Smooth muscle cell (in vitro differentiated cells): ENCODE data around the gene CHCHD6. TPM values are rescaled to one million over a fixed set of nuclear protein-coding genes. Genes with fewer than 3 reads are reported as not detected.

ENCODE experiments used
- DNase-seq: peaks from one replicate; lab custom pipeline; 2025; ENCODE audit not compliant: unreplicated experiment; lab: John Stamatoyannopoulos, UW
- H2AFZ ChIP-seq: fragments of 200-600 bp; sonication (generic); 2 replicates; pipeline ENCODE4 v1.6.0; 2016; ENCODE audit warnings: antibody characterized with exemption, low read depth, mild to moderate bottlenecking
- H3F3A ChIP-seq: fragments of 200-600 bp; sonication (generic); 2 replicates; pipeline ENCODE4 v1.6.0; 2017; ENCODE audit warnings: antibody characterized with exemption, low read depth
- H3K27ac ChIP-seq: fragments of 200-600 bp; sonication (generic); 2 replicates; pipeline ENCODE4 v1.5.1; 2016; ENCODE audit warnings: low read depth, mild to moderate bottlenecking
- H3K27me3 ChIP-seq: fragments of 200-600 bp; sonication (generic); 2 replicates; pipeline ENCODE4 v1.6.1; 2016; ENCODE audit warnings: low read depth, mild to moderate bottlenecking
- H3K36me3 ChIP-seq: fragments of 200-600 bp; sonication (generic); 2 replicates; pipeline ENCODE4 v1.5.1; 2016; ENCODE audit warnings: low read depth
- H3K4me1 ChIP-seq: fragments of 200-600 bp; sonication (generic); 2 replicates; pipeline ENCODE4 v1.5.1; 2016; ENCODE audit warnings: low read depth
- H3K4me2 ChIP-seq: fragments of 200-600 bp; sonication (generic); 2 replicates; pipeline ENCODE4 v1.6.0; 2016; ENCODE audit warnings: mild to moderate bottlenecking
- H3K4me3 ChIP-seq: fragments of 200-600 bp; sonication (generic); 2 replicates; pipeline ENCODE4 v1.5.1; 2016; ENCODE audit warnings: mild to moderate bottlenecking
- H3K79me2 ChIP-seq: fragments of 200-600 bp; sonication (generic); 2 replicates; pipeline ENCODE4 v1.6.0; 2016; ENCODE audit warnings: low read depth, mild to moderate bottlenecking
- H3K9ac ChIP-seq: fragments of 200-600 bp; sonication (generic); 2 replicates; pipeline ENCODE4 v1.6.0; 2016; ENCODE audit warnings: low read depth
- H3K9me3 ChIP-seq: fragments of 200-600 bp; sonication (generic); replicated peaks from 2 replicates; pipeline ENCODE4 v1.5.1; 2016; ENCODE audit warnings: low read depth
- H4K20me1 ChIP-seq: fragments of 200-600 bp; sonication (generic); 2 replicates; pipeline ENCODE4 v1.6.0; 2016; ENCODE audit warnings: low read depth
- WGBS: methylation state at CpG from one replicate; pipeline ENCODE4 v1.1.7; 2016; ENCODE audit warnings: low lambda C conversion rate; 5-methylcytosine and 5-hydroxymethylcytosine counted together
- polyA plus RNA-seq: library from polyadenylated mRNA; unstranded; fragments of >200 nt; fragmentation: Nextera tagmentation; extraction: Ambion mirVana; gene quantifications from 2 replicates; pipeline ENCODE4 v1.2.1, GENCODE V29; 2016
- total RNA-seq: library from RNA; depleted of rRNA; stranded (reverse); fragments of >200 nt; gene quantifications from 2 replicates; pipeline ENCODE4 v1.2.3, GENCODE V29; 2014
- TF ChIP-seq, protein P1 (sequence below): fragments of 200-600 bp; sonication (generic); IDR thresholded peaks from 2 replicates; pipeline ENCODE4 v1.5.1; 2017; ENCODE audit warnings: borderline replicate concordance, mild to moderate bottlenecking, antibody characterized with exemption; ENCODE audit not compliant: insufficient read depth, poor library complexity, severe bottlenecking

The CHCHD6 gene
- total and polyA plus RNA-seq, 2 experiments from 2014 or later: 6.7 to 27.2 TPM

DNA sequence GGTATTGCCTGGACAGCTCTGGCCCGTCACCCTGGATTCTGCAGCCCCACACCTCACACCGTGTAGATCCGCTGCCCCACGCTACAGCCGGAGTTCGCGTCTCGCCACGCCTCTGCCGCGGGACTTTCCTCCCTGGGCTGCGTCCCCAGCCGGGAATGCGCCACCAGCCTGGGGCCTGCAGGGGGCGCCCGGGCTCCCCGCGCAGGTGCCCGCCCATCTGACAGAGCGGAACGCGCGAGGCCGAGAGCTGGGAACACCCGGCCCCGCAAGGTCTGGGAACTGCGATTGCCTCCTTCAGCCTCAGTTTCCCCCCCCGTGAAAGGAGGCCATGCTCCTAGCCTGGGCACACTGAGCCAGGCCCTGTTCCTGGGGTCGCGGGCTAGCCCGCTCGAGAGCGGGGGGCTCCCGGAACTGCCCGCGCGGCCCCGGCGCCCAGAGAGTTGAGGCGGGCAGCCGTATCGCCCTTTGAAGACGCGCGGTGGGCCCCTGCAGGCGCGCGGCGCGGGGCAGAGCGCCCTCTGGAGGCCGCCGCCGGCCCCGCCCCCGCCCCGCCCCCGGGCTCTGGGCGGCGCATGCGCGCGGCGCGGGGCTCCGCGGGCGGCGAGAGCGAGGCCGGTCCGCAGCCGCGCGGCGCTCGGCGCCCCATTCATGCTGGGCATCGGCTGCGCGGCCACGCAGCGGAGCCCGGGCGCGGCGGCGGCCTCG is 278.6 kb downstream of the CHCHD6 start, which contains the start of gene PLXNA1:
PLXNA1 (plus strand) TSS at position 645 of the 705 bp plus-strand sequence. CDS start 5,479 bp downstream, outside the sequence.
- Histone ChIP-seq H3K27me3 (no peaks in the 10 kb centered on the region), H3K79me2 (peaks cover 40% of the 10 kb centered on the region), H2AFZ (peak within 1 kb of the TSS; percentile 85), H3K4me1 (peaks cover 17% of the 10 kb centered on the region), H3K27ac (peak within 1 kb of the TSS; percentile 15), H3K4me3 (peak within 1 kb of the TSS; percentile 88), H3K4me2 (peak within 1 kb of the TSS; percentile 96), H4K20me1 (peaks cover 40% of the 10 kb centered on the region), H3K9me3 (no peaks in the 10 kb centered on the region), H3F3A (no peaks in the 10 kb centered on the region), H3K9ac (peak within 1 kb of the TSS; percentile 68), H3K36me3 (no peaks in the 10 kb centered on the region)
- DNase-seq: peak; percentile 79
- 1% methylated on average over 48 of the region's 89 CpGs for WGBS
- TF ChIP-seq, protein P1, sequence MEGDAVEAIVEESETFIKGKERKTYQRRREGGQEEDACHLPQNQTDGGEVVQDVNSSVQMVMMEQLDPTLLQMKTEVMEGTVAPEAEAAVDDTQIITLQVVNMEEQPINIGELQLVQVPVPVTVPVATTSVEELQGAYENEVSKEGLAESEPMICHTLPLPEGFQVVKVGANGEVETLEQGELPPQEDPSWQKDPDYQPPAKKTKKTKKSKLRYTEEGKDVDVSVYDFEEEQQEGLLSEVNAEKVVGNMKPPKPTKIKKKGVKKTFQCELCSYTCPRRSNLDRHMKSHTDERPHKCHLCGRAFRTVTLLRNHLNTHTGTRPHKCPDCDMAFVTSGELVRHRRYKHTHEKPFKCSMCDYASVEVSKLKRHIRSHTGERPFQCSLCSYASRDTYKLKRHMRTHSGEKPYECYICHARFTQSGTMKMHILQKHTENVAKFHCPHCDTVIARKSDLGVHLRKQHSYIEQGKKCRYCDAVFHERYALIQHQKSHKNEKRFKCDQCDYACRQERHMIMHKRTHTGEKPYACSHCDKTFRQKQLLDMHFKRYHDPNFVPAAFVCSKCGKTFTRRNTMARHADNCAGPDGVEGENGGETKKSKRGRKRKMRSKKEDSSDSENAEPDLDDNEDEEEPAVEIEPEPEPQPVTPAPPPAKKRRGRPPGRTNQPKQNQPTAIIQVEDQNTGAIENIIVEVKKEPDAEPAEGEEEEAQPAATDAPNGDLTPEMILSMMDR: peak; percentile 90

DNA sequence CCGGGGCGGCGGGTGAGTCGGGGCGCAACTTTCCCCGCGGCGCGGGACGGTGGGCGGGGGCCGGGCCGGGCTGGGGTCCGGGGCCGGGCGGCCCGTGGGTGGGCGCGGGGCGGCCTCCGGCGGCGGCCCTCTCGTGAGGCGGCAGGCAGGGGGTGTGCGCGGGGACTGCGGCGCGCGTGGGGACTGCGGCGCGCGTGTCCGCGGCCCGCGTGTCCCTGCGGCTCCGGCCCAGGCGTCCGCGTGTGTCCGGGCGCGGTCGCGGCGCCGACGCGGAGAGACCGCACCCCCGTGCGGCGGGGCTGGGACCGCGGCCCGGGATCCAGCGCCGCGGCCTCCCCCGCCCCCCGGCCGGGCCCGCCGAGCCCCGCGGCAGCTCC is 279.2 kb downstream of the CHCHD6 start:
- peaks cover 17% of the 10 kb centered on the region for H3K4me1 ChIP-seq
- TF ChIP-seq, protein P1: no peak
- H3F3A ChIP-seq: no peaks in the 10 kb centered on the region
- no peak overlapping the region for H3K27ac ChIP-seq
- H3K79me2 ChIP-seq: peaks cover 46% of the 10 kb centered on the region
- no peaks in the 10 kb centered on the region for H3K9me3 ChIP-seq
- H3K4me3 ChIP-seq: peak overlapping the region; percentile 88
- peaks cover 46% of the 10 kb centered on the region for H4K20me1 ChIP-seq
- H3K36me3 ChIP-seq: no peaks in the 10 kb centered on the region
- H3K9ac ChIP-seq: no peak overlapping the region
- DNase-seq: no peak
- no peak overlapping the region for H2AFZ ChIP-seq
- H3K4me2 ChIP-seq: peak overlapping the region; percentile 96
- whole genome bisulfite sequencing: no CpG with 5 or more reads among the region's 70 CpGs
- H3K27me3 ChIP-seq: no peaks in the 10 kb centered on the region

DNA sequence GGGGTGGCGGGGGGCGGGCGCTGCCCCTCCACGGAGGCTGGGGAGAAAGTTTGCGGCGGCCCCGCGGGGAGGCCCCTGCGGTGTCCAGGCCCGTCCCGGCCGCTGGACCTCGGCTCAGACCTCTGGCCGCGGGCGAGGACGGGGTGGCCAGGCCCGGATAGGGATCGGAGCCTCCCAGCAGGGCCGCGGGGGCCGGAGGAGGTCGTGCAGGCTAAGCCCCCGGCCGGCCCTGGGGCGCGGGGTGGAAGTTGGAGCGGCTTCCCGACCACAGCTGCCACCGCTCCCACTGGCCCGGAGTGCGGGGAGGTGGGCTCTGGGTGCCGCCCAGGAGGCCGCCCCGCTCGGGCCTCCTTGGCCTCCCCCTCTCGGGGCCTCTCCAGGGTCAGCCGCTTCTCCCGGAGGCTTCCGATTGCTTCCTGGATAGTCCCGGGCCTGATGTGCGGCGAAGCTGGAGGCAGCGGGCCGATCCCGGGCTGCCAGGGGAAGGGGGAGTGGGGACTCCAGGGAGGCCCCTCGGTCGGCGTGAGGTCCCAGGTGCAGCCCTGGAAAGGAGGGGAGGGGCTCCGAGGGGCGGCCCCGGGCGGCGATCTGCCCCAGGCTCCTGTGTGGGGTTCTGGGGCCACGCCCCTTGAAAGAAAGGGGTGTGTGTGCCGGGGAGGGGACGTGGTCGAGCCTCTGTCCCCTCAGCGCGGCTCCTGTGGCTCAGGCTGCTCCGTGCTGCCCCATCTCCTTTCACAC is 279.8 kb downstream of the CHCHD6 start:
- Histone ChIP-seq H3K4me1 (peaks cover 17% of the 10 kb centered on the region), H3F3A (no peaks in the 10 kb centered on the region), H4K20me1 (peaks cover 52% of the 10 kb centered on the region), H3K79me2 (peaks cover 50% of the 10 kb centered on the region), H3K4me3 (peak overlapping the region; percentile 88), H3K27ac (peak overlapping the region; percentile 15), H3K9me3 (no peaks in the 10 kb centered on the region), H3K36me3 (no peaks in the 10 kb centered on the region), H3K4me2 (peak overlapping the region; percentile 96), H3K27me3 (no peaks in the 10 kb centered on the region), H3K9ac (peak overlapping the region; percentile 68), H2AFZ (peak overlapping the region; percentile 62)
- TF ChIP-seq, protein P1: no peak
- WGBS: under 1% methylated on average over 38 of the region's 61 CpGs
- DNase-seq: peak; percentile 19
